ENCODE results near the gene SPRR1B.
"Not testable (repeated sequence)": the region's sequence is repeated elsewhere in the genome, so short reads cannot be mapped to it uniquely, and the experiment has no call there.

The SPRR1B gene, protein sequence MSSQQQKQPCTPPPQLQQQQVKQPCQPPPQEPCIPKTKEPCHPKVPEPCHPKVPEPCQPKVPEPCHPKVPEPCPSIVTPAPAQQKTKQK

DNA sequence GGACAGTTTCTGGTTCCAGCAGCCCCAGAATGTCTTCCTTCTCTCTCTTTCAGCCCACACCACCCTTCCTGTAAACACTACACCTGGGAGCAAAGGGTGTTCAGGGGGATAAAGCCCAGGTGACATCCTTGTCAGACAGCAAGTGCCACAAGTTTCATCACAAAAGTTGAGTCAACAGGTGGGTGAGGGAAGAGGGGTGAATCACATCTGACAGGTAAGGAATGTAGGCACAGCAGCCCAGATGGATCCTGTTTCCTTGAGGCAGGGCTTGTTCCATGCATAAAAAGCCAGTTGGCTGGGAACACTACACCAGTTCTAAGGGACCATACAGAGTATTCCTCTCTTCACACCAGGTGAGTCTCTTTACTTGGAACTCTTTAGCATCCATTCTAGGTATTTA lies at the start of gene SPRR1B:
TSS of gene SPRR1B (plus strand) at position 309 of the 400 bp plus-strand sequence. CDS start 1,143 bp downstream, outside the sequence.
- DNase-seq: no peak

DNA sequence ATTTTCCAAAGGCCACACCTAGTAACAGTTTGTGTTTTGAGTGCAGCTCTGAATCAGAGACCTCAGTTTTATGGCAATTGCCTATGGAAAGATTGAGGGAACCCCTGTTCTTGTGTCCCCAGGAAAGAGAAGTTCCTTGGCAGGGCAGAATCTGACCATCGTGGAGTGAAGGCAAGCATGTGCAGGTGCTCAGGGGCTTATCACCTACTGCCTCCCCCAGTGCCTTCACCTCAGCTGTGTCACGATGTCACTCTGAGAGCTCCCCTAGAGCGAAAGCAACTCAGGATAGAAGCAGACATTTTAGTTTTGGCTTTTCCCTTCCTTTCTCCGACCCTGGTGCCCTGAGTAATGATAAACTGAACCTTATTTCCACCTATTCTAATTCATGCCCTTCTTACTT lies 48.9 kb upstream of the SPRR1B start:
- DNase-seq: no peak

DNA sequence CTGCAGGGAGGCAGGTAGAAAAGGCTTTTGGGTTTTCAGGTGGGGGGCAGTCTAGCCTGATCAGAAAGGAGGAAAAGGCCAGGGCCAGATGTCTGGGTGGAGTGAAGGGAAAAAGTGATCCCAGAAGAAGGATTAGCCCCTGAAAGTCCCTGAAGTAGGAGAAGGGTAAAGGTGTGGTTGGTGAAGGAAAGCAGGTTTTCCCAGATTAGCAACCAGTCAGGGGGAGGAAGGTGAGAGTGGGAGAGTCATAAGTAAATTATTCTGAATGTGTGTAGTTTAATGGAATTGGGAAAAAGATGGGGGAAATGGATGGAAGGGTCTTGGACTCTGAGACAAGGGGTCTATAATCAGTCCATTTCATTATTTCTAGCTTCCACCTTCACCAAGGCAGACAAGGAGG lies 47.8 kb upstream of the SPRR1B start:
- no peak for DNase-seq

DNA sequence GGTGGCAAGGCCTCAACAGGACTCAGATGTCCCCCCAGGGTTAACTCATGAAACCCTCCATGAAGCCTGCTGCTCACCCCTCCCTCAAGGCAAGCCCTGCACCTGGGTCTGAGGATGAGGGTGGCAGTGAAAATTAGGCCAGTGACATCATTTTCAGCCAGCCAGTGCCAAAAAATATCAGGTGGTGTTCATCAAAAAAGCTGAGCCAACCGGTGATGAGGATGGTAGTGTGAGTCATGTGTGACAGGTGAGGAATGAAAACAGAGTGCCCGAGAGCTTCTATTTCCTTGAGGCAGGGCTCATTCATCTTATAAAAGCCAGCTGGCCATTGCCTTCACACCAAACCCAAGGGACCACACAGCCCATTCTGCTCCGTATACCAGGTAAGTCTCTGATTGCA lies 47.3 kb upstream of the SPRR1B start, which contains the start of gene SPRR1A:
TSS of gene SPRR1A (plus strand) at position 339 of the 400 bp plus-strand sequence. CDS start 1,150 bp downstream, outside the sequence.
- no peak for DNase-seq

DNA sequence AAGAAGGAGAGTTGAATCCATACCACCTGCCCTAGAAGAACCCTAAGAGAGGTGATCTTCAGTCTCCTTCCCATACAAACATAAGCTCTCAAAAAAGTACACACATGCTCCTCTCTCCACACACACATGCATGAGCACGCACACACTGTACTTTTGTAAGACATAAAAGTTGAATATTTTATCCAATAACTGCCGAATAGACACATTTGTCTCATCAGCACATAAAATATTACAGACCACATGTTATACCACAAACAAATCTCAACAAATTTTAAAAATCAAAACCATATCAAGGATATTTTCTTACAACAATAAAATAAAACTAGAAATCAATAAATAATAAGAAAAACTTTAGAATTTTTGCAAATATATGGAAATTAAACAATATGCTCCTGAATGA lies 44.4 kb upstream of the SPRR1B start:
- no peak for DNase-seq

DNA sequence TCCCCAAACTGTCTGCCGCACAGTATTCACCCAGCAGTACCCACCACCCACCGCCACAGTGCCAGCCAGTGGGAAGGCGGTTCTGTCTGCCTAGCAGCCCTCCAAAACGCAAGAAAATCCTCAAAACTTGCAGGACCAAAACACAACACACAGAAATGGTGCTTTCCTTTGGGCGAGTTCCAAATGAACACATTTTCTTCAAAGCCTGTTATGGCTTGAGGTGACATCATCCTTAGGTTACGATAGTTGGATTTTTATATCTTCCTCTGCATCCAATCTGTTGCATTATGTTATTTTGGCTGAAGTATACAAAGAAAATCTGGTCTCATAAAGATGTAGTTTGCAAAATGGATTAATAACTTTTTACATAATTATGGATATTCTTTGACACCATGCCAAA lies 37.8 kb upstream of the SPRR1B start:
- DNase-seq: no peak

DNA sequence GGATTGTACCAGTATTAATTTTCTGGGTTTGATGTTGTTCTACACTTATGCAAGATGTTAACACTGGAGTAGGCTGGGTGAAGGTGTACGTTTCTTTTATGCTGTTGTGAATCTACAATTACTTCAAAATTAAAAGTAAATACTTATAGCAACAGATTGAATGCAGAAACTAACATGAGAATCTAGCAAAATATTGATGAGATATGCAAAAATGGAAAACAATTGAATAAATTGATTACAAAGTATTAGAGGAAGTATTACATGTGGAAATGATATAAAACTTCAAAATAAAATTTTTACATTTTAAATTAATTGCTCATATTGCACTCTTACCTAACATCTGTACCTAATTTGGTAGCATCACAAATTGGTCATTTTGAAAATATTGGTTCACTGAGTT lies 35.2 kb upstream of the SPRR1B start:
- DNase-seq: no peak

DNA sequence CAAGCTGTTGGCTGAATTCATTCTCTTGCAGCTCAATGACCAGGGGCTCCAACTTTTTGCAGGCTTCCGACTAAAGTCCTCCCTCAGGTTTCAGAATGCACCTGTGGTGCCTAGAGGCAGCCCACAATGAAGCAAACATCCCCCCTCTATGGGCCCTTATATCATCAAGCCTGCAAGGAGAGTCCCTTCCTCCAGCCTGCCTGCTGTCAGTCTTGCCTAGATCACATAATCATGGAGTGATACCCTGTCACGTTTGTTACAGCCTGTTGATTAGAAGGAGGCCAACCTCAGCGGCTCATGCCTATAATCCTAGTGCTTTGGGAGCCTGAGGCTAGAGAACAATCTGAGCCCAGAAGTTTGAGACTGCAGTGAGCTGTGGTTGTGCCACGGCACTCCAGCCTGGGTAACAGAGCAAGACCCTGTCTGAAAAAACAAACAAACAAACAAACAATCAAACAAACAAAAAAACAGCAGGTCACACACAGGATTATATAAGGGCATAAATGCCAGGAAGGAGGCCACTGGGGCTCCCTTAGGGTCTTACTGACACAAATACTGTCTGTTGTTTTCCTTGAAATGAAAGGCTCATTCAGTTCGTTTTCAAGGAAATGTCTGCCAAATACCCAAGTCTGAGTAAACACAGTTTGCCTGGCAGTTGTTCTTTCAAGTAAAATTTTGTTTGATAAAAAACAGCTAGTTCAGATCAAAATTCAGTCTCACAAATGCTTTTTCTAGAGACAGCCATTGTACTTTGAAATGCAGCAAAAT lies 34.2 kb upstream of the SPRR1B start:
- no peak for DNase-seq

DNA sequence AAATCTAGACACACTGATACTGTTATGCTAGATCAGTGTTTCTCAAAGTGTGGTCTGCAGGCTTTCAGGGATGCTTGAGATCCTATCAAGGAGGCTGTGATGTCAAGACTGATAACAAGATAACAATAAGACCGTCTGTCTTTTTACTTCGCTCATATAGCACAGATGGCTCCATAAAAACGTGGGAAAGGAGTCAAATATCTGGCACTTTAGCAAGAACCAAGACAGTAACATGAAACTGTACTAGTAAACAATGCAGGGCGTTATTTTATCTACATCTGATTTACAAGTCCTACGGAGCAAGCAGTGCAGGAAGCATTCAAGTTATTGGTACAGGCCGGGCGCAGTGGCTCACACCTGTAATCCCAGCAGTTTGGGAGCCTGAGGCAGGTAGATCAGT lies 33.1 kb upstream of the SPRR1B start:
- DNase-seq: no peak

DNA sequence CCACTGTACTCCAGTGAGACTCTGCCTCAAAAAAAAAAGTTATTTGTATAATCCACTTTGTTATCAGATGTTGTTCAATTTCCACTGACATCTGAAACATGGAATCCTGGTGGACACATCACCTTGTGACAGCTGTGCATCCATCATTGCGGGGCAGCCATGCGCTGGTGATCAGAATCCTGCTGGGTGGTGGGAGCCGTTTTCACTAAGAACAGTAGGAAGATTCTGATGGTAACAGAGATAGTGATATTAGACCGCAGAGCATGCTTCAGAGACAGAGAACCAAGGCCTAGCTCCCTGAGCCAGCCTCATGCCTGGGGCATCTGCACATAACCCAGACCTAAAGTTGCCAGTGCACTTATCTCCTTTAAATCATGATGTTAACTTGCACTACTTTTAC lies 32.5 kb upstream of the SPRR1B start:
- no peak for DNase-seq

DNA sequence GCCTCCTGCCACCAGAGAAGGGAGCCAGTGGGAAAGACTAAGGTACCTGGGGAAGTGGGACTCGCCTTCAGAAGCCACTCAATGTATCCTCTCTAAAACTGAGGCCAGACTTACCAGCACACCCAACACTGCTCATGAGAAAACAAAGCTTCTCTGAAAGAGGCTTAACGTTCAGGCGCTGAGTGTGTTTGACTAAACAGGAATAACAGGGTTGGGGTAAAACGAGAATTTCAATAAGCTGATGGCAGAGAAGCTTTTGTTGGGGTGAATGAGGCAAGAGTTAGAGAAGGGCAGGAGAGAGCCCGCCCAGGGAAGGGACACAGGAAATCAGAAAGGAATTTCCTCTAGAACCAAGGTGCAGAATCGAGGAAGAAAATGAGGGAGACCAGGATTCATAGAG lies 31.2 kb upstream of the SPRR1B start:
- no peak for DNase-seq

DNA sequence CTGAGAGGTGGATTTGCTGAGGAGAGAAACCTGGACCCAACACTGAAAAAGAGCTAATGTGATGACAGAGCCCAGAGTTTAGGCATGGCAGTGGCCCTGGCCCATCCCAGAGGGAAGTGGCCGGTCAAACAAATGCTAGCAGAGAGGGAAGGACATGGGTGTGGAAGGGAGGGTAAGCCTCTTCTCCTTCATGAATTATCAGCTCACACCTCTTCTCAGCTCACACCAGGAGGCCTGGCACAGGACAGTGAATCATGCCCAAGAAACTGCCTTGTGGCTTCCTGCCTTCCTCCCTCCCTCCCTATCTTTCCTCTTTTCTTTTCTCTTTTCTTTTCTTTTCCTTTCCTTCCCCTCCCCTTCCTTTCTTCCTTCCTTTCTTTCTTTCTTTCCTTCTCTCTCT lies 30.7 kb upstream of the SPRR1B start:
- DNase-seq: no peak

DNA sequence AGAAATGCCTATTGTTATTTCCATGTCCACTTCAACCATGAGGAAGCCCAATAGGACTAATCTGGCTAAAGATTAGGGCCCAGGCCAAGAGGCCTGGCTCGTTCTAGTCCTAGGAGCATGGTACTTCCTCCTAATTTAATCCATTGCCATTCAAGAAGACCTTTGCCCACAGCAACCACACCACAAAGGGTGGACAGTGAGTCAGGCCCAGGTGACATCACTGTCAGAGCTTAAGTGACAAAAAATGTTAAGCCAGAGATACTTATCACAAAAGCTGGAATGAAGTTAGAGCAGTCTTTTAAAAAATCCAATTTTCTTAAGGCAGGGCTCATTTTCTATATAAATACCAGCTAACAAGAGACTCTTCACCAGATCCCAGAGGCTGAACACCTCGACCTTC lies 29.6 kb upstream of the SPRR1B start, which contains the start of gene SPRR3:
TSS of gene SPRR3 (plus strand) at position 368 of the 400 bp plus-strand sequence. CDS start 1,272 bp downstream, outside the sequence.
- DNase-seq: no peak

DNA sequence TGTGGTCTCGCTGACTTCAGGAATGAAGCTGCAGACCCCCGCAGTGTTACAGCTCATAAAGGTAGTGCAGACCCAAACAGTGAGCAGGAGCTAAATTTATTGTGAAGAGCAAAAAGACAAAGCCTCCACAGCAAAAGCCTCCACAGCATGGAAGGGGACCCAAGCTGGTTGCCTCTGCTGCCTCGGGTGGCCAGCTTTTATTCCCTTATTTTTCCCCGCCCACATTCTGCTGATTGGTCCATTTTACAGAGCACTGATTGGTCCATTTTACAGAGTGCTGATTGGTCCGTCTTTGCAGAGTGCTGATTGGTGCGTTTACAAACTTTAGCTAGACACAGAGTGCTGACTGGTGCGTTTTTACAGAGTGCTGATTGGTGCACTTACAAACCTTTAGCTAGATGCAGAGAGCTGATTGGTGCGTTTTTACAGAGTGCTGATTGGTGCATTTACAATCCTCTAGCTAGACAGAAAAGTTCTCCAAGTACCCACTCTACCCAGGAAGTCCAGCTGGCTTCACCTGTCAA lies 19.7 kb upstream of the SPRR1B start:
- not testable (repeated sequence) for DNase-seq

DNA sequence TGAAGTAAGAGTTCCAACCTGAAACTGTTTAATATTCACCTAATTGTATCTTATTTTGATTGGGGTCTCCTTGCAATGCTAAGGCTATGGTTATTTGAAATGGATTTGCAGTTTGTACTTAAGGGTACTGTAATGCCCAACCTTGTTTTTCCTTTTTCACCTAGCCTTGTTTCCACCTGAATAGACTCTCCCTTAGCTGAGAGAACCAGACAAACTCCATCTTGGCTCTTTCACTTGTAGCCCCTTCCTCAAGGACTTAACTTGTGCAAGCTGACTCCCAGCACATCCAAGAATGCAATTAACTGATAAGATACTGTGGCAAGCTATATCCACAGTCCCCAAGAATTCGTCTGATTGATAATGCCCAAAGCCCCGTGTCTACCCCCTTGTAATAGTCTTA lies 9.2 kb upstream of the SPRR1B start:
- not testable (repeated sequence) for DNase-seq

DNA sequence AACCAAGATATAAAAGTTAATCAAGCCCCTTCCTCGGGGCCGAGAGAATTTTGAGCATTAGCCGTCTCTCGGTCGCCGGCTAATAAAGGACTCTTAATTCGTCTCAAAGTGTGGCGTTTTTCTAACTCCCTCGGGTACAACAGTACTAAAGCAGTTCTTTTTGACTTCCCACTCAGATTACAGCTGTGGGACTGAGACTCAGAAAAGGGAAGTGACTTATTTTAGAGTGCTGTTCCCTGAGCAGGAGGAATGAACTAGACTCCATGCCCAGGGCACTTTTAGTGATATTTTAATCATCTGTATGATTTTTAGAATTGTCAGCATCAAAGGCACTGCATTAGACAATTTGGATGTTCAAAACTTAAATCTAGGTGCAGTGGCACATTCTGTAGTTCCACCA lies 8.7 kb upstream of the SPRR1B start:
- not testable (repeated sequence) for DNase-seq

DNA sequence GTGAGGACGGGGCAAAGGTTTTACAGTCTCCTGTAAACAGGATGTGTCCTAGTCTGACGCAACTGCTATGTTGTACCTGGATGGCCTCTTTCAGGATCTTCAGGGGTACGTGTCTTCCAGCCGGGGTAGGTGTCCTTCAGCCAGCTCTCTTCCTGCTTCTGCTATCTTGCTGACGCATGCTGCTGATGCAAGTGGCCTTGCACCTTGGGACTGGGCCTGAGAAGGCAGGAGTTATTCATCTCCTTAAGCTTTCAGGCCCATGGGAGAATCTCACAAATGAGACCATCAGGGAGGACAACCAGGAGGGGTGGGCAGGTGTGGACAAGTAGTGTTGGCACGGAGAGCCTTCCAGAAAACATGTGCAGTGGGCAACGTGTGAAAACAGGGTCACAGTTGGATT lies 7.9 kb upstream of the SPRR1B start:
- no peak for DNase-seq

DNA sequence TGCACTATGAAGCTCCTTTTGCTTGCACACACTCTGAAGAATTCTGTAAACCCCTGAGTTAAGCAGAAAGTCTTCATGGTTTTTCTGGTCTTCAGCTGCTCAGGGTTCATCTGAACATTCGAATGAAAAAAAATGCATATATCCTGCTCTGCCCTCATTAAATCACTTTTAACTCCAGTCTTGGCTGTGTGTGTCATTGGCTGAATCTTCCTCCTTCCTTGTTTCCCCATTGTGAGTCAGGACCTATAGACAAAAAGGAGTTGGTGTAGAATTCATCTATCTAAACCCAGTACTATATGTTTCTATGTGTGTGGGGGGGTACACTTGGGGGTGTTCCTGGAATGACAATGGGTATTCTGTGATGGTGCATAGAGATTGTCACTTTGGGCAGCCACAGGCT lies 6.6 kb upstream of the SPRR1B start:
- no peak for DNase-seq

DNA sequence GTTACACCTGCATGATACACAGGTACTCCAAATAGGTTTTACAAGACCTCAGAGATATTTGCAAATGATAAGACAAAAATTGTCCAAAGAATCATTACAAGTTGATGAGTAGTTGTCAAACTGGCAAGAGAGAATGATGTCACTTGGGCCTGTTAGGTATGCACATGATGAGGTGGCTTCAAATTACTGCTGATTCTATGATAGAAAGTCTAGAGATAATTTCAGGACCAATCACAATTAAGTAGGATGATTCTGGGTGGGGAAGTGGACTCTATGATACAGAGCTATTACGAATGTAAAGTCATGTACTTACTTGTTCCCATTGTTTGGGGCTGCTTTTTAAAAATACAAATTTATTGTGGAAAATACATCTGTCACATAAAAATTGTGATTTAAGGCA lies 5.2 kb upstream of the SPRR1B start:
- no peak for DNase-seq

DNA sequence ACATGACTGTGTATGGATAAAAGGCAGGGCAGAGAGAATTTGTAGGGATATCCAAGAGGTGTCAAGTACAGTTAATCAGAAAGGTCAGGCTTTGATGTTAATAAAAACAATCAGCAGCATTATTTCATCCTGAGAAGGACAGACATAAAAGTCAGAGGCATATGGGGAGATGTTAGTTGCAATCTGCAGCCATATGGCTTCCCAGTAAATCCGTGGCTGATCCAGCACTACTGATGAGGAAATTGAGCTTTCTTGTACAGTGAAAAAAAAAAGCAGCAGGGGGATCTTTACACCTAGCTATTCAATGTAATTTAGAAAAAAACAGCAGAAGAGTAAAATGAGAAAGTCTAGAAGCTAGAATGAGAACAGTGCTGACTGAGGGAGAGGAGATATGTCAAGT lies 2.2 kb upstream of the SPRR1B start:
- DNase-seq: no peak

DNA sequence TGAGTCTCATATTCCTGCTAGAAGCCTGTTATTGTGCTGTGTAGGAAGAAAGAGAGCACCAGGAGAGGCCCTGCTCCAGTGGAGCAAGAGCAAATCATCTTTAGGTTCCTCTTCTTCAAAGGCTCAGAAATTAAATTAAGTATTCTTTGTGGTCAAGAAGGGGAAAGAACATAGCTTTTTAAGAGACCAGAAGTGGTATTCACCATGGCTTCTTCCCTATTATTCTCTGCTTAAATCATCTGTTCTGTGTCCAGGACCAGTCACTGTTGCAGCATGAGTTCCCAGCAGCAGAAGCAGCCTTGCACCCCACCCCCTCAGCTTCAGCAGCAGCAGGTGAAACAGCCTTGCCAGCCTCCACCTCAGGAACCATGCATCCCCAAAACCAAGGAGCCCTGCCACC lies 1.1 kb downstream of the SPRR1B start:
- DNase-seq: no peak

DNA sequence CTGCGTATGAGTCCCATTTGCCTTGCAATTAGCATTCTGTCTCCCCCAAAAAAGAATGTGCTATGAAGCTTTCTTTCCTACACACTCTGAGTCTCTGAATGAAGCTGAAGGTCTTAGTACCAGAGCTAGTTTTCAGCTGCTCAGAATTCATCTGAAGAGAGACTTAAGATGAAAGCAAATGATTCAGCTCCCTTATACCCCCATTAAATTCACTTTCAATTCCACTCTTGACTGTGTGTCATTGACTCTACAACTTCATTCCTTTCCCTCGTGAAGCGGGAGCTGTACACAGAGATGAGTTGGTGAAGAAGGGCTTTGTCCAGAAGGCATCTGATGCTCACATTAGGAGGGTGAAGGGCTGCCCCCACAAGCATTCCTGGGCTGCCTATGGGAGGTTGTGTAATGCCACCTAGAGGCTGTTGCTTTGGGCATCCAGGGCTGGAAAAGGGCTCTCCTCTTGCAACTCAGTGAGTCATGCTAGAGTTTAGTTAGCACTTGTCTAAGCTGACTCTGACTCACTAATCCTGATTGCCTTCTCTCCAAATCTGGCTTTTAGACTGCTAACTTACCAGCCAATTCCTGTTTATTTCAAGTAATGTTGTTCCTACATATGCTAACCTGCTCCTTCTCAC lies 1.8 kb downstream of the SPRR1B start:
- DNase-seq: no peak

DNA sequence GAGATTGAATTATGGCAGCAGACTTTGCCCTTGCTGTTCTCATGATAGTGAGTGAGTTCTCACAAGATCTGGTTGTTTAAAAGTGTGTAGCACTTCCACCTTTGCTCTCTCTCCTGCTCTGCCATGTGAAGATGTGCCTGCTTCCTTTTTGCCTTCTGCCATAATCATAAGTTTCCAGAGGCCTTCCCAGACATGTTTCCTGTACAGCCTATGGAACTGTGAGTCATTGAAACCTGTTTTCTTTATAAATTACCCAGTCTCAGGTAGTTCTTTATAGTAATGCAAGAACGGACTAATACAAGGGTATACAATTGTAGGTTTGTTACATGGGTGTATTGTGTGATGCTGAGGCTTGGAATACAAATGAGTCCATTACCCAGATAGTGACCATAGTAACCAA lies 4.2 kb downstream of the SPRR1B start:
- no peak for DNase-seq

Data from activated CD4-positive, alpha-beta T cell treated with anti-CD3 and anti-CD28 coated beads, Interleukin-2, amount 50 U/mL, for 4 hours (primary cell).